Smooth muscle cell (in vitro differentiated cells): ENCODE data around the gene CEP131. TPM values are rescaled to one million over a fixed set of nuclear protein-coding genes. Genes with fewer than 3 reads are reported as not detected.

Experiments
- DNase-seq: peaks from one replicate; lab custom pipeline; 2025; ENCODE audit not compliant: unreplicated experiment; lab: John Stamatoyannopoulos, UW
- H2AFZ ChIP-seq: fragments of 200-600 bp; sonication (generic); 2 replicates; pipeline ENCODE4 v1.6.0; 2016; ENCODE audit warnings: antibody characterized with exemption, low read depth, mild to moderate bottlenecking
- H3F3A ChIP-seq: fragments of 200-600 bp; sonication (generic); 2 replicates; pipeline ENCODE4 v1.6.0; 2017; ENCODE audit warnings: antibody characterized with exemption, low read depth
- H3K27ac ChIP-seq: fragments of 200-600 bp; sonication (generic); 2 replicates; pipeline ENCODE4 v1.5.1; 2016; ENCODE audit warnings: low read depth, mild to moderate bottlenecking
- H3K27me3 ChIP-seq: fragments of 200-600 bp; sonication (generic); 2 replicates; pipeline ENCODE4 v1.6.1; 2016; ENCODE audit warnings: low read depth, mild to moderate bottlenecking
- H3K36me3 ChIP-seq: fragments of 200-600 bp; sonication (generic); 2 replicates; pipeline ENCODE4 v1.5.1; 2016; ENCODE audit warnings: low read depth
- H3K4me1 ChIP-seq: fragments of 200-600 bp; sonication (generic); 2 replicates; pipeline ENCODE4 v1.5.1; 2016; ENCODE audit warnings: low read depth
- H3K4me2 ChIP-seq: fragments of 200-600 bp; sonication (generic); 2 replicates; pipeline ENCODE4 v1.6.0; 2016; ENCODE audit warnings: mild to moderate bottlenecking
- H3K4me3 ChIP-seq: fragments of 200-600 bp; sonication (generic); 2 replicates; pipeline ENCODE4 v1.5.1; 2016; ENCODE audit warnings: mild to moderate bottlenecking
- H3K79me2 ChIP-seq: fragments of 200-600 bp; sonication (generic); 2 replicates; pipeline ENCODE4 v1.6.0; 2016; ENCODE audit warnings: low read depth, mild to moderate bottlenecking
- H3K9ac ChIP-seq: fragments of 200-600 bp; sonication (generic); 2 replicates; pipeline ENCODE4 v1.6.0; 2016; ENCODE audit warnings: low read depth
- H3K9me3 ChIP-seq: fragments of 200-600 bp; sonication (generic); replicated peaks from 2 replicates; pipeline ENCODE4 v1.5.1; 2016; ENCODE audit warnings: low read depth
- H4K20me1 ChIP-seq: fragments of 200-600 bp; sonication (generic); 2 replicates; pipeline ENCODE4 v1.6.0; 2016; ENCODE audit warnings: low read depth
- CTCF ChIP-seq: fragments of 200-600 bp; sonication (generic); IDR thresholded peaks from 2 replicates; pipeline ENCODE4 v1.5.1; 2017; ENCODE audit warnings: borderline replicate concordance, mild to moderate bottlenecking, antibody characterized with exemption; ENCODE audit not compliant: insufficient read depth, poor library complexity, severe bottlenecking
- WGBS: methylation state at CpG from one replicate; pipeline ENCODE4 v1.1.7; 2016; ENCODE audit warnings: low lambda C conversion rate; 5-methylcytosine and 5-hydroxymethylcytosine counted together
- polyA plus RNA-seq: library from polyadenylated mRNA; unstranded; fragments of >200 nt; fragmentation: Nextera tagmentation; extraction: Ambion mirVana; gene quantifications from 2 replicates; pipeline ENCODE4 v1.2.1, GENCODE V29; 2016
- total RNA-seq: library from RNA; depleted of rRNA; stranded (reverse); fragments of >200 nt; gene quantifications from 2 replicates; pipeline ENCODE4 v1.2.3, GENCODE V29; 2014

CEP131 gene
- total and polyA plus RNA-seq, 2 experiments from 2014 or later: 3.0 to 13.4 TPM

DNA sequence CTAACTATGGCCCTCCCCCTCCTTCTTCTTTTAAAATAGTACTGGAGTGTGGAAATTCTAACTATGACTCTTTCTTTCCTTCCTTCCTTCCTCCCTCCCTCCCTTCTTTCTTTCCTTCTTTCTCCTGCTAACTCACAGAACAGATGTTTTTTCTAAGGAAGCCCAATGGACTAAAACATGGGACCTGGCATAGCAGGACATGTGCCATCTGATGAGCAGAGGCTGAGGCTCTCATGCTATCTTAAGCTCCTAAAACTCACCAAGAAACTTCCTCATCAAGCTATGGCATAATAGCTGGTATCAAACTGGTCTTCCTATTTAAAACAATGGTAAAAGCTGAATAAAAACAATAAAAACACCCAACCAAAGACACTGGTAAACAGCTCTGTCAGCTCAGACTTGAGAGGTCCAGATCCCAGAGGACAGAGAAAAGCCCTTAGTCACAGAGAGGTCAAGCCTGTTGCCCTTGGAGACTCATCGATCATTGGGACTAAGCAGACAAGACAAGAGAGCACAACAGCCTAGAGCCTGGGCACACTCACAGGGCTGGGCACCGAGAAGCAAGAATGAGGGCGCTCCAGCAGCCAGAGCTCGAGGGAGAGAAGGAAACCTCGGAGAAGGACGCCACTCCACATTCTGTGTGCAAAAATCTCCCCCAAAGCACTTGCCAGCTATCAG is 44.8 kb upstream of the CEP131 start:
- no peak overlapping the region for H2AFZ ChIP-seq
- DNase-seq: no peak
- H3K79me2 ChIP-seq: no peaks in the 10 kb centered on the region
- H3K4me2 ChIP-seq: no peak overlapping the region
- 98% methylated on average over 6 of the region's 6 CpGs for WGBS
- no peak for TF ChIP-seq CTCF
- H3K36me3 ChIP-seq: no peaks in the 10 kb centered on the region
- H4K20me1 ChIP-seq: peaks cover 16% of the 10 kb centered on the region
- H3K9me3 ChIP-seq: no peaks in the 10 kb centered on the region
- H3K4me3 ChIP-seq: no peak overlapping the region
- no peaks in the 10 kb centered on the region for H3K4me1 ChIP-seq
- no peaks in the 10 kb centered on the region for H3K27me3 ChIP-seq
- H3K27ac ChIP-seq: no peak overlapping the region
- no peak overlapping the region for H3K9ac ChIP-seq
- no peaks in the 10 kb centered on the region for H3F3A ChIP-seq

DNA sequence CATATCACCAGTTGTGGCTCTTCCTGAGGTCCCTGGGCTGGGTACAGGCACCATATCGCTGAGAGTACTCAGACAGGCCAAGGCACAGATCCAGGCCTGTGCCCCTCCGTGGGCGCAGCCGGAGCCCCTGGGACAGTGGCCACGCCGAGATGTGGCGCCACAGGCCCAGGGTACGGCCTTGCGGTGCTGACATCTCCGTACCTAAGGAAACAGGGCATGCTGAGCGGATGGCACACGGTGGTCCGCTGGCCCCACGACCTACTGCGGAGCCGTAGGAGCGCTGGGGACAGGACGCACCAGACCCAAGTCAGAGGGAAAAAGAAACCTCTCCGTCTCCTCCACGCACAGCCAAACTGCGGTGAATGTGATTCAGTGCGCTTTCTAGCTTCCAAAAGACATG is 42.8 kb upstream of the CEP131 start:
- Histone ChIP-seq H3K9ac (no peak overlapping the region), H3K9me3 (no peaks in the 10 kb centered on the region), H3K4me2 (no peak overlapping the region), H3K4me1 (no peaks in the 10 kb centered on the region), H2AFZ (no peak overlapping the region), H3K79me2 (no peaks in the 10 kb centered on the region), H3K27ac (no peak overlapping the region), H4K20me1 (peaks cover 16% of the 10 kb centered on the region), H3K27me3 (no peaks in the 10 kb centered on the region), H3K36me3 (no peaks in the 10 kb centered on the region), H3K4me3 (no peak overlapping the region), H3F3A (no peaks in the 10 kb centered on the region)
- DNase-seq: no peak
- WGBS: 93% methylated on average over 22 of the region's 22 CpGs
- TF ChIP-seq CTCF: no peak

- no peak overlapping the region for H3K27ac ChIP-seq
- H3K9ac ChIP-seq: no peak overlapping the region
- DNase-seq: no peak
- H3K36me3 ChIP-seq: no peaks in the 10 kb centered on the region
- no peak overlapping the region for H3K4me3 ChIP-seq
- no peak overlapping the region for H3K4me2 ChIP-seq
- no peaks in the 10 kb centered on the region for H3K4me1 ChIP-seq
- no peaks in the 10 kb centered on the region for H3K79me2 ChIP-seq
- no peaks in the 10 kb centered on the region for H3F3A ChIP-seq
- no peak overlapping the region for H2AFZ ChIP-seq
- TF ChIP-seq CTCF: no peak
- peaks cover 16% of the 10 kb centered on the region for H4K20me1 ChIP-seq
- H3K27me3 ChIP-seq: no peaks in the 10 kb centered on the region
- no peaks in the 10 kb centered on the region for H3K9me3 ChIP-seq
- 97% methylated on average over 12 of the region's 12 CpGs for WGBS
Measured at GRCh38 chr17:81264640-81265039, 41.9 kb upstream of the CEP131 start.
